HepG2 (cell line): ENCODE data around the gene GP1BA. TPM values are rescaled to one million over a fixed set of nuclear protein-coding genes. Genes with fewer than 3 reads are reported as not detected.

Experiments used
- CHD4 ChIP-seq: fragments of 200-600 bp; sonication (generic); IDR thresholded peaks from 2 replicates; pipeline ENCODE4 v1.7.0; 2017; ENCODE audit warnings: mild to moderate bottlenecking, low read length, borderline replicate concordance
- FOXJ3 ChIP-seq: sonication (generic); formaldehyde crosslinking; IDR thresholded peaks from 2 replicates; pipeline ENCODE4 v1.4.0; 2020; ENCODE audit warnings: missing genetic modification reagents, mild to moderate bottlenecking, borderline replicate concordance
- GPN1 ChIP-seq: sonication (generic); formaldehyde crosslinking; IDR thresholded peaks from 2 replicates; pipeline ENCODE4 v1.5.1; 2020; ENCODE audit warnings: missing genetic modification reagents, borderline replicate concordance
- HNRNPLL ChIP-seq: fragments of 200-400 bp; formaldehyde crosslinking; IDR thresholded peaks from 2 replicates; pipeline ENCODE4 v1.6.1; 2017; ENCODE audit warnings: mild to moderate bottlenecking, low read depth, low read length; ENCODE audit not compliant: poor library complexity, severe bottlenecking
- NFRKB ChIP-seq: fragments of 450-650 bp; IDR thresholded peaks from 2 replicates; pipeline ENCODE4 v1.6.1; 2017
- POLR2G ChIP-seq: fragments of 200-400 bp; formaldehyde crosslinking; IDR thresholded peaks from 2 replicates; pipeline ENCODE4 v1.6.1; 2018; ENCODE audit warnings: mild to moderate bottlenecking, low read depth, low read length, moderate library complexity
- REPIN1 ChIP-seq: sonication (generic); formaldehyde crosslinking; IDR thresholded peaks from 2 replicates; pipeline ENCODE4 v1.8.0; 2022; ENCODE audit warnings: missing genetic modification reagents, low read depth, mild to moderate bottlenecking, borderline replicate concordance
- SMC3 ChIP-seq: IDR thresholded peaks from 2 replicates; pipeline ENCODE4 v1.6.1; 2011; ENCODE audit warnings: low read length, improper control_type of control experiment
- TFDP1 ChIP-seq: IDR thresholded peaks from 2 replicates; pipeline ENCODE4 v1.6.1; 2016; ENCODE audit warnings: missing compliant biosample characterization, missing genetic modification reagents, borderline replicate concordance
- TIGD3 ChIP-seq: sonication (generic); formaldehyde crosslinking; IDR thresholded peaks from 2 replicates; pipeline ENCODE4 v1.5.1; 2020; ENCODE audit warnings: mild to moderate bottlenecking, missing genetic modification reagents, borderline replicate concordance
- ZNF138 ChIP-seq: sonication (generic); formaldehyde crosslinking; IDR thresholded peaks from 2 replicates; pipeline ENCODE4 v1.5.0; 2020; ENCODE audit warnings: mild to moderate bottlenecking, low read depth, missing genetic modification reagents
- ZNF280B ChIP-seq: sonication (generic); formaldehyde crosslinking; IDR thresholded peaks from 2 replicates; pipeline ENCODE4 v1.5.0; 2020; ENCODE audit warnings: missing genetic modification reagents, mild to moderate bottlenecking, borderline replicate concordance
- ZNF639 ChIP-seq: conservative IDR thresholded peaks from 2 replicates; pipeline ENCODE4 v1.6.1; 2018; ENCODE audit warnings: missing genetic modification reagents
- ZNF737 ChIP-seq: sonication (generic); formaldehyde crosslinking; IDR thresholded peaks from 2 replicates; pipeline ENCODE4 v1.5.0; 2020; ENCODE audit warnings: missing genetic modification reagents, mild to moderate bottlenecking, borderline replicate concordance
- ZNF768 ChIP-seq: sonication (generic); formaldehyde crosslinking; IDR thresholded peaks from 2 replicates; pipeline ENCODE4 v1.4.0; 2020; ENCODE audit warnings: missing genetic modification reagents
- polyA plus RNA-seq, 8 experiments: library from polyadenylated mRNA; depleted of rRNA in 3 of 8; stranded (reverse) in 7 of 8; unstranded in 1 of 8; fragments of >200 nt; fragmentation: Illumina TruSeq in 4 of 8; extraction: Trizol in 4 of 8; gene quantifications; 2 replicates each; pipeline versions ENCODE4 v1.2.1 to v1.2.3, GENCODE V29; 2011 to 2016; ENCODE audit warnings: low read depth in 4 of 8, missing spikeins in 1 of 8, mixed read lengths in 1 of 8; ENCODE audit not compliant: insufficient read depth in 1 of 8
- total RNA-seq, 5 experiments: library from RNA; depleted of rRNA; stranded (reverse); fragments of >200 nt; fragmentation: Illumina TruSeq; extraction: Trizol; gene quantifications; 2 replicates each; pipeline ENCODE4 v1.2.3, GENCODE V29; 2016; ENCODE audit warnings: low read depth in 1 of 5
- TF ChIP-seq, protein P1 (sequence below): sonication (generic); formaldehyde crosslinking; conservative IDR thresholded peaks from 2 replicates; pipeline ENCODE4 v1.5.0; 2020; ENCODE audit warnings: missing genetic modification reagents
- TF ChIP-seq, protein P2 (sequence below): sonication (generic); formaldehyde crosslinking; IDR thresholded peaks from 2 replicates; pipeline ENCODE4 v1.4.0; 2020; ENCODE audit warnings: missing genetic modification reagents, low read depth, mild to moderate bottlenecking, borderline replicate concordance

Gene GP1BA
- total and polyA plus RNA-seq, 2 of the 13 experiments (the other 11 are each of a cell fraction or from before 2014, with no cell fraction given): not detected

DNA sequence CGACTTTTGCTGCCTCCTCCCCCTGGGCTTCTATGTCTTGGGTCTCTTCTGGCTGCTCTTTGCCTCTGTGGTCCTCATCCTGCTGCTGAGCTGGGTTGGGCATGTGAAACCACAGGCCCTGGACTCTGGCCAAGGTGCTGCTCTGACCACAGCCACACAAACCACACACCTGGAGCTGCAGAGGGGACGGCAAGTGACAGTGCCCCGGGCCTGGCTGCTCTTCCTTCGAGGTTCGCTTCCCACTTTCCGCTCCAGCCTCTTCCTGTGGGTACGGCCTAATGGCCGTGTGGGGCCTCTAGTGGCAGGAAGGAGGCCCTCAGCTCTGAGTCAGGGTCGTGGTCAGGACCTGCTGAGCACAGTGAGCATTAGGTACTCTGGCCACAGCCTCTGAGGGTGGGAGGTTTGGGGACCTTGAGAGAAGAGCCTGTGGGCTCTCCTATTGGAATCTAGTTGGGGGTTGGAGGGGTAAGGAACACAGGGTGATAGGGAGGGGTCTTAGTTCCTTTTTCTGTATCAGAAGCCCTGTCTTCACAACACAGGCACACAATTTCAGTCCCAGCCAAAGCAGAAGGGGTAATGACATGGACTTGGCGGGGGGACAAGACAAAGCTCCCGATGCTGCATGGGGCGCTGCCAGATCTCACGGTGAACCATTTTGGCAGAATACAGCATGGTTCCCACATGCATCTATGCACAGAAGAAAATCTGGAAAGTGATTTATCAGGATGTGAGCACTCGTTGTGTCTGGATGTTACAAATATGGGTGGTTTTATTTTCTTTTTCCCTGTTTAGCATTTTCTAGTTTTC is 2.3 kb downstream of the GP1BA start (continued):
- TF ChIP-seq FOXJ3: no peak
- no peak for TF ChIP-seq GPN1 (CRISPR knock-in tag)
- TF ChIP-seq POLR2G: peak; percentile 61
- TF ChIP-seq TIGD3 (CRISPR knock-in tag): no peak
- TF ChIP-seq REPIN1: peak; percentile 49; the same call in 1 of the 2 replicates
- no peak for TF ChIP-seq ZNF138
- no peak for TF ChIP-seq CHD4
- peak; percentile 76; the same call in 1 of the 2 replicates for TF ChIP-seq ZNF280B
- TF ChIP-seq, protein P1, sequence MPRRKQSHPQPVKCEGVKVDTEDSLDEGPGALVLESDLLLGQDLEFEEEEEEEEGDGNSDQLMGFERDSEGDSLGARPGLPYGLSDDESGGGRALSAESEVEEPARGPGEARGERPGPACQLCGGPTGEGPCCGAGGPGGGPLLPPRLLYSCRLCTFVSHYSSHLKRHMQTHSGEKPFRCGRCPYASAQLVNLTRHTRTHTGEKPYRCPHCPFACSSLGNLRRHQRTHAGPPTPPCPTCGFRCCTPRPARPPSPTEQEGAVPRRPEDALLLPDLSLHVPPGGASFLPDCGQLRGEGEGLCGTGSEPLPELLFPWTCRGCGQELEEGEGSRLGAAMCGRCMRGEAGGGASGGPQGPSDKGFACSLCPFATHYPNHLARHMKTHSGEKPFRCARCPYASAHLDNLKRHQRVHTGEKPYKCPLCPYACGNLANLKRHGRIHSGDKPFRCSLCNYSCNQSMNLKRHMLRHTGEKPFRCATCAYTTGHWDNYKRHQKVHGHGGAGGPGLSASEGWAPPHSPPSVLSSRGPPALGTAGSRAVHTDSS (CRISPR knock-in tag): no peak
- no peak for TF ChIP-seq NFRKB
- no peak for TF ChIP-seq ZNF639 (CRISPR knock-in tag)
- TF ChIP-seq ZNF737 (CRISPR knock-in tag): no peak
- TF ChIP-seq ZNF768 (CRISPR knock-in tag): no peak
- peak; percentile 32 for TF ChIP-seq SMC3
- TF ChIP-seq, protein P2, sequence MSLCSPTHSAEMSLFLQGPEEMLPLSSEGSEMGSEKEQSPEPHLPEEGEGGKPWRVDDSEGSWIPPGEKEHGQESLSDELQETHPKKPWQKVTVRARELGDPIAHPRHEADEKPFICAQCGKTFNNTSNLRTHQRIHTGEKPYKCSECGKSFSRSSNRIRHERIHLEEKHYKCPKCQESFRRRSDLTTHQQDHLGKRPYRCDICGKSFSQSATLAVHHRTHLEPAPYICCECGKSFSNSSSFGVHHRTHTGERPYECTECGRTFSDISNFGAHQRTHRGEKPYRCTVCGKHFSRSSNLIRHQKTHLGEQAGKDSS (CRISPR knock-in tag): peak; percentile 33; the same call in 1 of the 2 replicates
- TF ChIP-seq HNRNPLL: no peak
- TF ChIP-seq TFDP1 (CRISPR knock-in tag): peak; percentile 54; the same call in 1 of the 2 replicates
